Measurements from ENCODE around the gene UNC45B. TPM values are rescaled to one million over a fixed set of nuclear protein-coding genes. Genes with fewer than 3 reads are reported as not detected.

Gene UNC45B
- total RNA-seq, 1 experiment from 2014 or later: 0.22 TPM

GRCh38 chr17:35163886-35164285 lies 16.3 kb downstream of the UNC45B start:
- Histone ChIP-seq H2BK15ac (ENCODE audit: low read depth, low read length) (no peak overlapping the region), H4K5ac (ENCODE audit: insufficient read length, low read depth, low read length) (no peak overlapping the region), H3T11ph (ENCODE audit: low read length) (no peak overlapping the region), H3K4me2 (ENCODE audit: insufficient read depth, insufficient read length, low read length) (no peak overlapping the region), H3K23me2 (ENCODE audit: insufficient read length, low read depth, low read length, poor library complexity, severe bottlenecking) (no peaks in the 10 kb centered on the region), H2AFZ (ENCODE audit: low read length) (no peak overlapping the region), H2AK5ac (ENCODE audit: insufficient read length, low read length) (no peak overlapping the region), H3K56ac (ENCODE audit: insufficient read length, low read depth, low read length) (no peak overlapping the region), H4K91ac (ENCODE audit: insufficient read length, low read depth, low read length) (no peak overlapping the region), H2BK5ac (ENCODE audit: insufficient read length, low read length) (no peak overlapping the region), H2BK120ac (ENCODE audit: low read depth, low read length, poor library complexity, severe bottlenecking) (no peak overlapping the region), H3K4me1 (ENCODE audit: insufficient read depth, low read length) (no peaks in the 10 kb centered on the region; the same call in 1 of the 2 replicates), H3K79me2 (ENCODE audit: insufficient read depth, low read length) (no peaks in the 10 kb centered on the region), H2BK12ac (ENCODE audit: insufficient read length, low read depth, low read length) (no peak overlapping the region), H3K9ac (ENCODE audit: extremely low read depth, insufficient read length, low read length) (no peak overlapping the region), H3K9me3 (ENCODE audit: control insufficient read depth, low read depth, low read length) (no peaks in the 10 kb centered on the region), H3K79me1 (ENCODE audit: insufficient read depth, low read depth, low read length, poor library complexity, severe bottlenecking) (no peaks in the 10 kb centered on the region), H3K18ac (ENCODE audit: insufficient read length, low read depth, low read length) (no peak overlapping the region), H3K14ac (ENCODE audit: insufficient read depth, low read length) (no peak overlapping the region), H4K8ac (replicated peaks; ENCODE audit: insufficient read length, low read depth, low read length) (no peak overlapping the region), H3K27ac (ENCODE audit: insufficient read length, low read depth, low read length) (no peak overlapping the region), H4K20me1 (ENCODE audit: control insufficient read depth, insufficient read depth, insufficient read length) (no peaks in the 10 kb centered on the region), H3K23ac (ENCODE audit: insufficient read length, low read depth, low read length) (no peak overlapping the region), H3K27me3 (ENCODE audit: insufficient read depth, low read length) (no peaks in the 10 kb centered on the region), H2BK20ac (ENCODE audit: low read depth, low read length, poor library complexity, severe bottlenecking) (no peak overlapping the region), H3K4ac (ENCODE audit: low read depth, low read length) (no peak overlapping the region)
- Mint-ChIP-seq H3K4me3 (no peak overlapping the region), H3K36me3 (ENCODE audit: insufficient read depth in 1 of 3, low read depth in 3 of 3) (no peaks in the 10 kb centered on the region), H3K27ac (no peak overlapping the region), H3K27me3 (ENCODE audit: low read depth) (no peaks in the 10 kb centered on the region; the same call in 1 of the 2 replicates), H3K9me3 (no peaks in the 10 kb centered on the region), H3K4me1 (peaks cover 7 to 8% of the 10 kb centered on the region in 2 experiments)
- no peak for TF ChIP-seq CTCF (conservative IDR thresholded peaks at IDR 0.05)
- WGBS (ENCODE audit: extremely low coverage, insufficient read length, low lambda C conversion rate): no CpG with 5 or more reads among the region's 7 CpGs
- DNase-seq: no peak

Data from H9 (cell line).